Stimulated activated CD8-positive, alpha-beta memory T cell treated with anti-CD3 and anti-CD28 coated beads, Interleukin-12 subunit alpha, Interleukin-12 subunit beta, amount 100 ng/mL, for 24 hours (primary cell): Measurements from ENCODE around the gene GTSE1.

Experiments
- DNase-seq: peaks from one replicate; pipeline ENCODE4 v3.0.0-alpha.2; 2020; ENCODE audit errors: extremely low read depth

Gene GTSE1

GRCh38 chr22:46328797-46329196 lies 32.1 kb downstream of the GTSE1 start:
- no peak for DNase-seq

GRCh38 chr22:46329616-46330015 lies 32.9 kb downstream of the GTSE1 start:
- no peak for DNase-seq

- DNase-seq = no peak
Observed at GRCh38 chr22:46330426-46330825, 33.8 kb downstream of the GTSE1 start.

- DNase-seq = no peak
Observed at GRCh38 chr22:46331496-46331895, 34.8 kb downstream of the GTSE1 start.

GRCh38 chr22:46335201-46336118 lies 38.8 kb downstream of the GTSE1 start, which contains the start of gene TRMU:
TRMU (plus strand) TSS chr22:46335714; CDS start chr22:46335765, 51 bp downstream.
- DNase-seq = peak; percentile 39

- DNase-seq = no peak
Observed at GRCh38 chr22:46336119-46337078, 39.7 kb downstream of the GTSE1 start.

DNA sequence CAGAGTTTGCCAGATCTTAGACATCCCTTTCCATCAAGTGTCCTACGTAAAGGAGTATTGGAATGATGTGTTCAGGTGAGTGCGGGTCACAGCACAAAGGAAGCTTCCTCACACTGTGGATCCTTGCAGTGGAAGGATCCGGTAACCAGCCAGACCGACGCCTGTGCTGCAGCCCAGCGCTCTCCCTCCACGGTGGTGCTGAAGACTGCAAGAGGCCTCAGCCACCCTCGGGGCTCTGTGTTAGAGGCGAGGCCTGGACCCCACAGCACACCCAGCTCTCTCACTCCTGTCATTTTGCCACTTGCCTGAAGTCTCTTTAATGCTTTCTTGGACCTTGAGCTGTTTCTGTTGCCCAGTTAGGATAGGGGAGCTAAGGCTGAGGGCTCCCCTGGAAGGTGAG lies 41.2 kb downstream of the GTSE1 start:
- DNase-seq = no peak

GRCh38 chr22:46338636-46339035 lies 42.0 kb downstream of the GTSE1 start:
- DNase-seq = no peak

- no peak for DNase-seq
Observed at GRCh38 chr22:46339956-46340355, 43.3 kb downstream of the GTSE1 start.

GRCh38 chr22:46340676-46341075 lies 44.0 kb downstream of the GTSE1 start:
- no peak for DNase-seq

DNA sequence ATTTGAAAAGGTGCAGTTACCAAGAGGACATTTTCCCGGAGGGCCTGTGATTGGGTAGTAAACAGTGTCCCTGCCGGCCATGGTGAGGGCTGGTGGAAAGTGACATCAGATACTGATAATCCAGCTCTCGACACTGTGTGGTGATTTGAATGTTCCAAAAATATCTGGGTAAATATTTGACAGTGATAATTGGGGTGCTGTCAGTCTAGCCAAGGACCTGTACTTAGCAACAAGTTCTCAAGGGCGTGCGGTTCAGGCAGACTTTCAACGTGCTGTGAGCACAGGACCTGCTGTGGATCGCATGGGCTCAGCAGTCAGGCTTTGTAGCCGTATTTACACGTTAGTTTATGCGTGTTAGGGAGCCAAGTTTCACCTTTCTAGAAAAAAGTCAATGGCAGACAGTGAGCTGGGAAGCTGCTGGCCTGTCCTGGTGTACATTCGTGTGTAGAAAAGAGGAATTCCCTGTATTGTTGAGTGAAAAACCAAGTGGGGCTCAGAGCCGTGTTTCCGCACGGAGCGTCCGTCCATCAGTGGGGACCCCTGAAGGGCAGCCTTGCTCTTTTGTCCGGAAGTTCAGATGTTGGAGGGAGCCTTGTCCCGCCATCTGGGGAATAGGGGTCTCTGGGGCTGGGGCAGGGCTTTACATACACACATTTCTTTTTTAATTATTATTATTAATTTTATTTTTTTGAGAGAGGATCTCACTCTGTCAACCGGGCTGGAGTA lies 50.2 kb downstream of the GTSE1 start:
- DNase-seq = no peak

- DNase-seq = no peak
Observed at GRCh38 chr22:46347646-46348045, 51.0 kb downstream of the GTSE1 start.

GRCh38 chr22:46348099-46348695 lies 51.5 kb downstream of the GTSE1 start:
- DNase-seq = no peak

GRCh38 chr22:46349238-46349637 lies 52.6 kb downstream of the GTSE1 start:
- no peak for DNase-seq

DNA sequence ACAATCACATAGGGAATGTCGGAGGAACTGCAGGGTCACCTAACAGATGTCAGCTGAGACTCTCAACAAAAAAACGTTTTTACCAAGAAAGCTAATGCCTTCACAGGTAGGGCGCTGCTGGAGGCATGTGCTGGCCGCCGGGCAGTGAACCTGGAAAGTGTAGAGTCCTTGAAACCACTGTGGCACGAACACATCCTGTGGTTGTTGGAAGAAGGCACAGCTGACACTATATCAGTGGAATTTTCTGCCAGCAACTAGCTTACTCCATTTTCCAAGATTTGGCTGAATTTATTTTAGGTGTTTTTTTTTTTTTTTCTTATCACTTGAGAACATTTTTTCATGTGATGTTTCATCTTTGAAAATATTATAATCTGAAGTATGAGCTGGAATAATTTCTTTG lies 53.0 kb downstream of the GTSE1 start:
- no peak for DNase-seq

GRCh38 chr22:46350121-46350520 lies 53.5 kb downstream of the GTSE1 start:
- DNase-seq = no peak

DNA sequence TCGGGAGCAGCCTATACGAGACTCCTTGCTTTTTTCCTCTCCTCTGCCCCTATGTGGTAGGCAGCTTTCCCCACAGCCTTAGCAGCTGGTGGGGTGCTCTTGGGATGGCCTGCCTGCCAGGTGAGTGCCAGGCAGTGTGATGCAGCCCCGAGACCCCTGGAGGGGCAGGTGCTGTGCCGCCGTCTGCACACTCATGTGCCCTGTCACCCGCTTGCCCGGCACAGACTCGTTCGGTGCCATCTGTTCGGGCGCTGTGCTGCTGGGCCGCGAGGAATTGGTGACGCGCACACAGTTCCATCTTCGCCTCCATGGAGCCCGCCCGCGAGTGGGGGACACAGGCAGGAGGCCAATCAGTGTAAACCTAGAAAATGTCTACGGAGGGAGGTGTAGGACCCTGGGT lies 54.0 kb downstream of the GTSE1 start:
- DNase-seq = no peak

- no peak for DNase-seq
Observed at GRCh38 chr22:46351131-46351735, 54.6 kb downstream of the GTSE1 start.

GRCh38 chr22:46351767-46352166 lies 55.1 kb downstream of the GTSE1 start:
- DNase-seq = no peak

- DNase-seq = no peak
Observed at GRCh38 chr22:46352276-46352675, 55.6 kb downstream of the GTSE1 start.
